Osteocyte (in vitro differentiated cells): Measurements from ENCODE around the gene OVOL3. TPM values are rescaled to one million over a fixed set of nuclear protein-coding genes. Genes with fewer than 3 reads are reported as not detected.

Experiments
- DNase-seq: peaks from one replicate; pipeline ENCODE4 v3.0.0; 2021; ENCODE audit warnings: mixed read lengths; ENCODE audit not compliant: unreplicated experiment; ENCODE audit errors: extremely low spot score
- H3K27ac Mint-ChIP-seq: one replicate; pipeline ENCODE4 v1.8.0; 2021; ENCODE audit warnings: mild to moderate bottlenecking, mixed read lengths; ENCODE audit not compliant: unreplicated experiment
- H3K27me3 Mint-ChIP-seq: one replicate; pipeline ENCODE4 v1.8.0; 2021; ENCODE audit warnings: mixed read lengths; ENCODE audit not compliant: unreplicated experiment
- H3K36me3 Mint-ChIP-seq: one replicate; pipeline ENCODE4 v1.8.0; 2021; ENCODE audit warnings: mixed read lengths; ENCODE audit not compliant: unreplicated experiment
- H3K4me1 Mint-ChIP-seq: one replicate; pipeline ENCODE4 v1.8.0; 2021; ENCODE audit warnings: mixed read lengths; ENCODE audit not compliant: unreplicated experiment
- H3K4me3 Mint-ChIP-seq: one replicate; pipeline ENCODE4 v1.8.0; 2021; ENCODE audit warnings: mild to moderate bottlenecking, moderate library complexity, mixed read lengths; ENCODE audit not compliant: unreplicated experiment
- H3K9me3 Mint-ChIP-seq: one replicate; pipeline ENCODE4 v1.8.0; 2021; ENCODE audit warnings: mixed read lengths; ENCODE audit not compliant: unreplicated experiment
- CTCF ChIP-seq: fragments of 200-600 bp; sonication (generic); IDR thresholded peaks from 2 replicates; pipeline ENCODE4 v1.5.0; 2021; ENCODE audit warnings: antibody characterized with exemption, mild to moderate bottlenecking, moderate library complexity
- total RNA-seq: library from RNA; stranded (reverse); gene quantifications from 2 replicates; pipeline ENCODE4 v1.2.1, GENCODE V29; 2021

OVOL3 gene
- total RNA-seq, 1 donor from 2014 or later, result not detected

GRCh38 chr19:36081894-36082293, 29.0 kb upstream of the OVOL3 start:
- H3K4me3 Mint-ChIP-seq, result no peak overlapping the region
- H3K9me3 Mint-ChIP-seq, result no peaks in the 10 kb centered on the region
- peaks cover 9% of the 10 kb centered on the region for H3K36me3 Mint-ChIP-seq
- no peaks in the 10 kb centered on the region for H3K4me1 Mint-ChIP-seq
- no peak overlapping the region for H3K27ac Mint-ChIP-seq
- no peak for TF ChIP-seq CTCF
- no peaks in the 10 kb centered on the region for H3K27me3 Mint-ChIP-seq
- DNase-seq, result no peak

GRCh38 chr19:36082916-36083315, 28.0 kb upstream of the OVOL3 start:
- peaks cover 9% of the 10 kb centered on the region for H3K36me3 Mint-ChIP-seq
- no peak for TF ChIP-seq CTCF
- no peak overlapping the region for H3K27ac Mint-ChIP-seq
- no peaks in the 10 kb centered on the region for H3K27me3 Mint-ChIP-seq
- DNase-seq, result no peak
- H3K4me1 Mint-ChIP-seq, result no peaks in the 10 kb centered on the region
- no peak overlapping the region for H3K4me3 Mint-ChIP-seq
- no peaks in the 10 kb centered on the region for H3K9me3 Mint-ChIP-seq

- Mint-ChIP-seq H3K27ac (no peak overlapping the region), H3K36me3 (peaks cover 12% of the 10 kb centered on the region), H3K27me3 (no peaks in the 10 kb centered on the region), H3K4me1 (no peaks in the 10 kb centered on the region), H3K9me3 (no peaks in the 10 kb centered on the region), H3K4me3 (no peak overlapping the region)
- DNase-seq, result no peak
- TF ChIP-seq CTCF, result no peak
Observed at GRCh38 chr19:36084231-36085009, 26.5 kb upstream of the OVOL3 start.

- H3K9me3 Mint-ChIP-seq, result no peaks in the 10 kb centered on the region
- no peaks in the 10 kb centered on the region for H3K27me3 Mint-ChIP-seq
- no peak for TF ChIP-seq CTCF
- H3K36me3 Mint-ChIP-seq, result peaks cover 9% of the 10 kb centered on the region
- H3K27ac Mint-ChIP-seq, result no peak overlapping the region
- DNase-seq, result no peak
- H3K4me3 Mint-ChIP-seq, result no peak overlapping the region
- H3K4me1 Mint-ChIP-seq, result no peaks in the 10 kb centered on the region
Observed at GRCh38 chr19:36086326-36086725, 24.6 kb upstream of the OVOL3 start.

- H3K27ac Mint-ChIP-seq, result no peak overlapping the region
- H3K9me3 Mint-ChIP-seq, result no peaks in the 10 kb centered on the region
- H3K27me3 Mint-ChIP-seq, result no peaks in the 10 kb centered on the region
- no peak overlapping the region for H3K4me3 Mint-ChIP-seq
- H3K36me3 Mint-ChIP-seq, result peaks cover 5% of the 10 kb centered on the region
- no peak for DNase-seq
- H3K4me1 Mint-ChIP-seq, result no peaks in the 10 kb centered on the region
- TF ChIP-seq CTCF, result no peak
Observed at GRCh38 chr19:36089847-36090246, 21.1 kb upstream of the OVOL3 start.
